Activated CD4-positive, CD25-positive, alpha-beta regulatory T cell treated with anti-CD3 and anti-CD28 coated beads, Interleukin-2, amount 50 U/mL, for 72 hours (primary cell): ENCODE data around the gene SYT1.
"Not testable (repeated sequence)": the region's sequence is repeated elsewhere in the genome, so short reads cannot be mapped to it uniquely, and the experiment has no call there.

ENCODE experiments used
- DNase-seq: peaks from one replicate; pipeline ENCODE4 v3.0.0; 2021

SYT1 gene

DNA sequence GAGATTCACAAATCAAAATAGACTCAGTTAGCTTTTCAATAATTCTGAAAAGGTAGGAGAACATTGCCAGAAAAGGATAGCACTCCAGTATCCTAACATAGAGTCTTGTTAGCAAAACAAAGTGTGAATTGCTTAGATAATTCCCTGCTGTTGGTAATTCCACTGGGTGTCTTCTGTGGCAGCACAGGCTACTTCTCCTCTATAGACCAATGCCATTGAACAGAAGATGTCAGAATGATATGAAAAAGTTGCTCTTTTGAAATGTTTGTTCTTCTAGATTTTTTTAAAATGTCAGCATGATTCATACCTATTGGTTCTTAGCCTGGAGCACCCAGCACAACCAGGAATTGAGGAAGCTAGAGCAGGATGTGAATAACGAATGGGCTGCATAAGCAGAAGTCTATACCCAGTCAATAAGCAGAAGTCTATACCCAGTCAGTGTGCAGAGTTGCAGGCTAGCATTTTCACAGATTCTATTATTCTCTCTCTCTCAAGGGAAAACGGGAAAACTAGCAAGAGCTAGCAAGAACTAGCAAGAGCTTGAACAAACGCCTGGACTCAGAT lies 112.8 kb downstream of the SYT1 start:
- no peak for DNase-seq

DNA sequence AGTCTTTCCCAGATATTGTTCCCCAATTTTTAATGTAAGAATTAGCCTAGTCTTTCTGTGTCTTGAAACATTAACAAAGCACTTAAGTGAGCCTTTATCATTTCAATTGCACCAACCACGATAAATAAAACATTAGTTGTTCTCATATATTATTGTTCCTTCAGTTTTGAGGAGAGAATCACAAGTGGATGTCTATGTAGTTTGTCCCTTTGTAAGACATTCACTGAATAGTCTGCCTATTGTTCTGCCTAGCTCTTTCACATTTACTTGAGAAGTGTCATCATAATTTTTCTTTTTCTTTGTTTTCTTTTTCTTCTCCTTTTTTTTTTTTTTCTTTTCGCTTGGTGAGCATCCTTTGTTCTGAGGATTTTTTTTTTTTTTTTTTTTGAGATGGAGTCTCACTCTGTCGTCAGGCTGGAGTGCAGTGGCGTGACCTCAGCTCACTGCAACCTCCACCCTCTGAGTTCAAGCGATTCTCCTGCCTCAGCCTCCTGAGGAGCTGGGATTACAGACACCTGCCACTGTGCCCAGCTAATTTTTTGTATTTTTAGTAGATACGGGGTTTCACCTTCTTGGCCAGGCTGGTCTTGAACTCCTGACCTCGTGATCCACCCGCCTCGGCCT lies 129.7 kb downstream of the SYT1 start:
- no peak for DNase-seq

DNA sequence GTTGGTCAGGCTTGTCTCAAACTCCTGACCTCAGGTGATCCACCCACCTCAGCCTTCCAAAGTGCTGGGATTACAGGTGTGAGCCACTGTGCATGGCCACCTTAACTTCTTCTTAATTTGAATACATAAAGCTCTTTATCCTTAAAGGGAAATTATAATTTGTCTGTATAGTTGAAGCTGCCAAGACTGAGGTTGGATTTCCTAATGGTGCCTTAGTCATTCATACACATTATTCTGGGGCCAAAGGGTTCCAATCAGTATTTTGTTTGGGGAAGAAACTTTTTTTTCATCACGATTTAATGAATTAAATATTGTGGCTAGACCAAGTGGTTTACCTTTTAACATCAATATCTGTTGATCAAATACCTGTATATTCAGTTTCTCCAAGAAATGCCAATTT lies 135.9 kb downstream of the SYT1 start:
- no peak for DNase-seq

DNA sequence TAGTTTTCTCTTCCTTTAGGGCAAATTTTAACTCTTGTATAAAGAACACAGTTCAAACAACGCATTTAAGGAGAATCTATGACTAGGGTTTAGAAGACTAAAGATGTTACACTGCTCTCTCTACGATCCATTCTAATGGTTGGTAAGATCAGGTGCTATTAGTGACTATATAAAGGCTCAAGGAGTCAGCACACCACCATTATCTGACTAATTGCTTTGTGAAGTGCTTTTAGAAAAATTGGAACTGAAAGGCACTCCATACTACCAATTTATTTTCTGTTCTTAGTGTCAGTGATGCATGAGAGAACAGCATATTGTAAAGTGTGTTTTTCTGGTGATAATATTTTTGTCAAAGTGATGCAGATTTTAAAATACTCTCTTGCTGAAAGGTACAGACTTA lies 136.8 kb downstream of the SYT1 start:
- no peak for DNase-seq

DNA sequence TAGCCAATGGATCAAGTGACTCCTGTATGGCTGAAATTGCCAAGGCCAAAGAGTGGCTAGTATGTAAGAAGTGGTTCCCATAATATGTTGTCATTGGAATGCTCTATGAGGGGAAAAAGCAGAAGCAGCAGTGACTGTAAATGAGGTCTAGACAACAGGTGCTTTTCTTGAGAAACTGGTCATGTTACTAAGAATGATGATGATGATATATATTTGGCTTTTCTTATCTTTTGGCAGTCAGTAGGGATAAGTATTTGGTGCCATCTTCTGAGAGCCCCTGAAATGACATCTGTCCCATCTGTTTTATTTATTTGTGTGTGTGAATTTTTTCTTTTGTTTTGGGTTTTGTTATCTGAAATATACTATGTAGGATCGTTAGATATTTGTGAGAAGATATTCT lies 141.7 kb downstream of the SYT1 start:
- DNase-seq = no peak

DNA sequence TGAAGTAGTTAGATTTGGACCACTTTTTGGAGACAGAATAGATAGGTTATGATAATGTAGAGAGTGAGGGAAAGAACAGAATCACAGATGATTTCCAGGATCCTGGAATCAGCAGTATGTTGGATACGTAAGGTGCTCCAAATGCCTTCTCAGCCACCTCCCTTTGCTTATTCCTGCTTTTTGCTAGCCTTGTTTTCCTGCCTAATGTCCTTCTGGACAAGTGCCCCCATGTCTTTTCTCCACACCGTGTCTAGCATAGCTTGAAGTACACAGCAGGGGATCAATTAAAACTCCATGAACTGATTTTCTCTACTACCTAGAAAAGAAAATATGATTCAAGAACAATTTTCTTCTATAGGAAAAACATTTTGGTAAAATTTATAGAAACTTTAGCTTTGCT lies 144.0 kb downstream of the SYT1 start:
- DNase-seq = no peak

DNA sequence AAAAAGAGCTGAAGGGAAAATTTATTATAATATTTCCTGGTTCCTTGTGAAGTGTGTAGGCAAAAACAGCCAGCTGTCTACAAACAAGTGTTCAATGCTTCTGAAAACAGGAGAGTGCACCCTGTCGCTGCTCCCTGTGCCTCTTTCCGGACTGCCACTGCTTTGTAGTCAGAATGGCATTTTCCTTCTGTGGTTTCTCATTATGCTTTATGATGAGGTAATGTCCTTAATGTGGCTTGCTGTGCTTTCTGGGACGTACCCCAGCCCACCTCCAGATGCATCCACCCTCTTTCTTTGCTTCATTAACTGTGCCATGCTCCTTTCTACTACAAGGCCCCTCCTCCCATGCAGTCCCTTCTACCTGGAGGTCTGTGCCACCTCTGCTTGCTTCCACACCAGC lies 148.1 kb downstream of the SYT1 start:
- DNase-seq = no peak

DNA sequence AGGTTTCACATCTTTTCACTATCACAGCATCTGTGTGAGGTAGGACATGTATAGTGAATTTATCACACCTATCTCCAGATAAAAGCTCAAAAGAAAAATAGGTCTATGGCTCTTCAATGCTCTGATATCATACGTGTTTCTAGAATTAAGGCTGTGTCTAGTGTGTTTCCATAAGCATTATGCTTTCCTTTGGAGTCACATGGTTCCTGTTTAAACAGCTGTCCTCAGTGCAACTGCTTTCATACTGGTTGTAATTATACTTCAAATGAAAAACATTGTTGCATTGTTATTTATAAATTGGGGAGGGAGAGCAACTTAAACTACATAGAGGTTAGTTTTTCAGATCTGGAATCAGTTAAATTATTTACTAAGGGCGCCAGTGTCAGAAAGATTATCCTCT lies 151.6 kb downstream of the SYT1 start:
- DNase-seq = no peak

DNA sequence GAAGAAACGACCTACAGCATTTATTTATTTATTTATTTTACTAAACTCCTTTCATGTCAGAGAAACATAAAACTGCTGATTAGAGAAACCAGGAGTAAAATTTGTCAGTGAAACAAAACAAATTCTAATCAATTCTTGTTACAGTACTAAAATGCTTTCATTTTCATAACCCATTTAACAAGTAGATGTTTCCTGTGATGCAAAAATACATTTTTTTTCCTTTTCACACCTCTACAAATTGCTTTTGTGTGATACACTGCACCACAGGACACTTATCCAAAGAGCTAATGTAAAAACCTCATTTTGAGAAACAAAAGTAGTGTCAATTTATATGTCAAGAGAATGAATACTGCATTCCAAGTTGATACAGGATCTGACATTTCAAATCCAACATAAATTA lies 155.1 kb downstream of the SYT1 start:
- no peak for DNase-seq

DNA sequence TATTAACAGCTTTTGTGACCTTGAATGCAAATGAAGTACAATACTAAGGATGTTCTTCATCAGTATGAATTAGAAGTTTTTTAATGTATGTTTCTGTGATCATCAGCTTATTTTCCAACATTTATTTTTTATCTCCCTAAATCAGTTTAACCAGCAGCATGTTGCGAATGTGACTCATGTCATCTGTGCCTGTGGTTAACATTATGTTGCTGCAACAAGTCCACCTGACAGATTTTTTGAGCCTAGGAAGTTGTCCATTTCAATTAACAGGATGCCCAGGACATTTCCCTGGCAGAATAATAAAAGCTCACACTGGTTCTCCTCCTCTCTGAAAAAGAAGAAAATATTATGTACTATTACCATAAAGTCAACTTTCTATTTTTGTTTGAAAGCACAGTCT lies 155.5 kb downstream of the SYT1 start:
- no peak for DNase-seq

DNA sequence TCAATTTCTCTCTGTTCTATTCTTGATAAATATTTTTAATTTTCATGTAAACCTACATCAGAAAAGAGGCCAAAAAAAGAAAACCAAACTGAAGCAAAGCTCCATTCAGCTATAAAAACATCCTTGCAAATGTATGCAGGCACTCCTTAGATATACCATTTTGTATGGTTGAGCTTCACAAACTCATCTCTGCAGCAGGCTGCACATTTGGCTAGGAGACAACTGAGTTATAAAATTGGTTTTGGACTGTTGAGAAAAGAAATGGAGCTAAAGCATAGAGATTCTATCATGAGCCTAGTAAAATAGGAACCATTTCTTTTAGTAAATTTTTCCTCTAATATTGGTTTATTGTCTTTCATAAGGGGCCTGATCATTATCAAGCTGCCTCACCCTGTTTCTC lies 156.4 kb downstream of the SYT1 start:
- DNase-seq = no peak

DNA sequence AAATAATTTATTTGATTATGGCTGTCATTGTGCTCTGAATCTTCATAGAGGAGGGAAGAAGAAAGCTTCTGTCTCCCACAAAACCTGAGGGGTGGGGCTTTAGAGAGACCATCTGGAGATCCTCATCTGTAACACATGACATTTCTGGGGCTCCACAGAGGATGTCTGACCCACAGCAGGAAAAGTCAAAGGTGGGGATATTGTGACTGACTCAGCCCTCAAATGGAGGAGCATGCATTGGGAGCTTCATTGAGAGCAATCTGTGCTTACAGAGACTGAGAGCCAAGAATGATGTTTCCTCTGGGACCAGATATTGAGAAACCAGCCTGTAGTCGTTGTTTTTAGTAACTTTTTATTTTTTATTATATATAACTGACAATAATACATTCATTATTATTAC lies 158.7 kb downstream of the SYT1 start:
- no peak for DNase-seq

DNA sequence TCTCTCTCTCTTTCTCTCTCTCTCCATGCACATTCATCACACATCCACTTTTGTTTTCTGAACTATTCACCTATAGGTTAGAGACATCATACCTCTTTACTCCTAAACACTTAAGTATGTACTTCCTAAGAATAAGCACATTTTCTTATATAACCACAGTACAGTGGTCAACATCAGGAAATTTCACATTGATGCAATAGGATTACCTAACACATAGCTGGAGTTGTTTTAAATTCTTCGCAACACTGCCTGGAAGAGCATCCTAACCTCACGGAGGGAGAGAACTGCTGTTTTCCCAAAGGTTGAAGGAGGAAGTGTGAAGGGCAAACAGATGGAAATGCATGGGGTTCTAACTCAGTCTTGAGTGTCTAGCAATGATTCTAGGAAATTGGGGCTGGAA lies 159.2 kb downstream of the SYT1 start:
- no peak for DNase-seq

DNA sequence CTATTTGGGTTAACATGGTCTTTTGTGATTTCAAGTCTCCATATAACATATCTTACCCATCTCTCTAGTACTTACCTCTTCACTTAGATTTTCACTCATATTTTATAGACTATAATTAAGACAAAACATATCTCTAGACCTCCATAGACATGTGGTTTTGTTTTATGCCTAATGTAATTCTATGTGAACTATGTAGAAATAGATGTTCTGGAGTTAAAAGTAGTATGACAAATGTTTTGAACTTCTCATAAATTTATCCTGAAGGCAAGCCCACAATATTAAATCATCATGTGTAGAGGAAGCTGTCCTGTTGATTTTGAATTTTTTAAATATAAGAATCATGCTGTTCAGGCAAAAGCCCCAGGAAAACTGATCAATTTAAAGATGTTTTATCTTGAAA lies 169.2 kb downstream of the SYT1 start:
- no peak for DNase-seq

DNA sequence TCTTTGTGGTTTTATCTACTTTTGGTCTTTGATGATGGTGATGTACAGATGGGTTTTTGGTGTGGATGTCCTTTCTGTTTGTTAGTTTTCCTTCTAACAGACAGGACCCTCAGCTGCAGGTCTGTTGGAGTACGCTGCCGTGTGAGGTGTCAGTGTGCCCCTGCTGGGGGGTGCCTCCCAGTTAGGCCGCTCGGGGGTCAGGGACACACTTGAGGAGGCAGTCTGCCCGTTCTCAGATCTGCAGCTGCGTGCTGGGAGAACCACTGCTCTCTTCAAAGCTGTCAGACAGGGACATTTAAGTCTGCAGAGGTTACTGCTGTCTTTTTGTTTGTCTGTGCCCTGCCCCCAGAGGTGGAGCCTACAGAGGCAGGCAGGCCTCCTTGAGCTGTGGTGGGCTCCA lies 180.2 kb downstream of the SYT1 start:
- not testable (repeated sequence) for DNase-seq

DNA sequence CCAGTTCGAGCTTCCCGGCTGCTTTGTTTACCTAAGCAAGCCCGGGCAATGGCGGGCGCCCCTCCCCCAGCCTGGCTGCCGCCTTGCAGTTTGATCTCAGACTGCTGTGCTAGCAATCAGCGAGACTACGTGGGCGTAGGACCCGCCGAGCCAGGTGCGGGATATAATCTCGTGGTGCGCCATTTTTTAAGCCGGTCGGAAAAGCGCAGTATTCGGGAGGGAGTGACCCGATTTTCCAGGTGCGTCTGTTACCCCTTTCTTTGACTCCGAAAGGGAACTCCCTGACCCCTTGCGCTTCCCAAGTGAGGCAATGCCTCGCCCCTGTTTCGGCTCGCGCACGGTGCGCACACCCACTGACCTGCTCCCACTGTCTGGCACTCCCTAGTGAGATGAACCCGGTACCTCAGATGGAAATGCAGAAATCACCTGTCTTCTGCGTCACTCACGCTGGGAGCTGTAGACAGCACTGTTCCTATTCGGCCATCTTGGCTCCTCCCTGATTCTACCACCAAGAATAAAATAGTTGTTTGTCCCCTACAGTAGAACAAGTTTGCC lies 180.7 kb downstream of the SYT1 start:
- DNase-seq = not testable (repeated sequence)

DNA sequence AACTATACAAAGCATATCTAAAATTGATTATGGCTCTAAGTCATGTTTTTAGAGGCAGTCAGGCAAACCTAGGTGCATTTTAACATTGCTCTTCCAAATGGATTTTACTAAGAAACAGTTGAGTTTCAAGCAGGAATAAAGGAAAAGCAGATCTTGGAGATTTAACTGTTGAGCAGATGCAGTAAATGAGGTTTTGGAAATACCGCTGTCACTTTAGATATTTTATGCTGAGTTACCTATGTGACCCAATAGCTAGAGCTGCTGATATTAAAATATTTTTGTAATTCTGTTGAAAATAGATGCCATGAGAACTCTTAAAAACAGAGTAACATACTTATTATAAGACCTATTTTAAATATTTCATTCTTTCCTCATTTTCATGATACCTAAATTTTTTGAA lies 181.4 kb downstream of the SYT1 start:
- no peak for DNase-seq

DNA sequence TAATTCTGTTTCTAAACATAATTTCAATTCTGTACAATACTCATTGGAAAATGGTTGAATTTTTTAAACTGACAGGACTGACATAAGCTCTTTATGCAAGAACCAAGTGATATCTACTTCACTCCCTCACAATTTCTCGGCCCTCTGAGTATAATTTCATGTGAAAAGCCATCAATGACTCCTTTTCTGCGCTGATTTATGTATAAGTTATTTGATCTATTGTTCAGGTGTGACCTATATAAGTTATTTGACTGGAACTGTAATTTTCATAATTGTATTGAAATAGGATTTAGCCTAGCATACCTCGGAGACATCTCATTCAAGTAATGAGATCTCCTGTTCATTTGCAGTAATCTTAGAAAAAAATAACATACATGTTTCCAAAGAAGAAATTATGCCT lies 184.4 kb downstream of the SYT1 start:
- DNase-seq = no peak

DNA sequence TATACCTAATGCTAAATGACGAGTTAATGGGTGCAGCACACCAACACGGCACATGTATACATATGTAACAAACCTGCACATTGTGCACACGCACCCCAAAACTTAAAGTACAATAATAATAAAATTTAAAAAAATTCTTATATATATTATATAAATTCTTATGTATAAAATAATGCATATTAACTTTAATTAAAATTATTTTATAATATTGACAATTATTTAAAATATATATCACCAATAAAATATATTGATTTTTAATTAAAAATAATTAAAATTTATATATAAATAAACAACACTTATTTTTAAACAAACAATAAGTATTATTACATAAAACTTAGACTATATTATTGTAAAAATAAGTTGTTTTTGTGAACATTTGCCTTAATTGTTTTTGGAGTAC lies 188.8 kb downstream of the SYT1 start:
- DNase-seq = no peak

DNA sequence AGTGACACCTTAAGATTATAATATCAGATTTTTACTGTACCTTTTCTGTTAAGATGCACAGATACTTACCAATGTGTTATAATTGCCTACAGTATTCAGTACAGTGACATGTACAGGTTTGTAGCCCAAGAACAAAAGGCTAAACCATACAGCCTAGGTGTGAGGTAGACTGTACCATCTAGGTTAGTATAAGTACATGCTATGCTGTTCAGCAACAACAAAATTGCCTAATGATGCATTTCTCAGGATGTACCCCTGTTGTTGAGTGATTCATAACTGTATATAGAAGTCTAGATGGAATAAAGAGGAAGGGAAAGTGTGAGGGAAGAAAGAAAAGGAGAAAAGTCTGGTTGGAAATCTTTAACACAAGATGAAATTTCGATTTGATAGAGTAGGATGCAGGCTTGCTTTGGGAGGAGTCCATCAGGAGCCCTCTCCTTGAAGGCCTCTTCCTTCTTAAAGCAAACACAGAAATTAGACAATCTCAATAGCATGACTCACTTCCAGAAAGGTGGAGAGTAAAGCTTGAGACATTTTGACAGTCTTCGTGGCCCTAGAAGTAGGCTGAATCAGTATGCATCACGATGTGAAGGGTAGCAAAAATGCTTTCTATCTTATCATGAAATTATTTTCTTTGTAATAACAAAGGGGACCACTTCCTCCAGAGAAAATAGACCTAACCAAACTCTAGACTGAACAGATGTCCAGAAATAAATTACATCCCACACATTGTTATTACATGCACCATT lies 191.5 kb downstream of the SYT1 start:
- DNase-seq = no peak

DNA sequence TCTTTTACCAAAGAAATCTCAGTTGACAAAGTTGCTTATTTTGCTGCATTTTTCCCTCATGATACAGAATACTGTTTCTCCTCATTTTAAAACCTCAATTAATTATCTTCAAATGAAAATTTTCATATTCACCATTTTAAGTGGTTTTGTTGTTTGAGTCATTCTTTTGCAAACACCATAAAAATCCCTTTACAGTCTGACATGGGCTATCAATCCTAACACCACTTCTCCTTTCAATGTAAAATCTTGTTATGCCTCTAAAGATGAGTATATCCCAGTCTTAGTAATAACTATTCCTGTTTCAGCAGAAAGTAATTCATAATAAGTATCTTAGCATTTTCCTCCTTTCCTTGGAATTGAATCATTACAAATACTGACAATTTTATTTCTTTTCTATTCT lies 192.2 kb downstream of the SYT1 start:
- DNase-seq = no peak

DNA sequence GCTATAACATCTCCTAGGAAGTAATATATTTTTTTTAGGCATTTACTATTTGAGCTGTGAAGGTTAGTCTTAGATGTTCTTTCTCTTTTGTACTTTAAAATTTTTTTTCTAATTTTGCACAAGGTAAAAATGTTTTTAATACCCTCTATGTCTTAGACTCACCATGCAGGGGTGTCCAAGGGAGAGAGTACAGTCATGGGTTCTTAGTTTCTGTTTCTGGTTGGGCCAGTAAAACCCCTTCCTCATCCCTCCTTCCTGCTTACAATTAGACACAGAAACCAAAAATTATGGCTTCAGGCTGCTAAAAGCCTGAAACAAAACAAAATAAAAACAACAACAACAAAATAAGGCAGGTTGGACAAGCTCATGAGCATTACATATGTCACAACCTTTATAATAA lies 193.0 kb downstream of the SYT1 start:
- no peak for DNase-seq

DNA sequence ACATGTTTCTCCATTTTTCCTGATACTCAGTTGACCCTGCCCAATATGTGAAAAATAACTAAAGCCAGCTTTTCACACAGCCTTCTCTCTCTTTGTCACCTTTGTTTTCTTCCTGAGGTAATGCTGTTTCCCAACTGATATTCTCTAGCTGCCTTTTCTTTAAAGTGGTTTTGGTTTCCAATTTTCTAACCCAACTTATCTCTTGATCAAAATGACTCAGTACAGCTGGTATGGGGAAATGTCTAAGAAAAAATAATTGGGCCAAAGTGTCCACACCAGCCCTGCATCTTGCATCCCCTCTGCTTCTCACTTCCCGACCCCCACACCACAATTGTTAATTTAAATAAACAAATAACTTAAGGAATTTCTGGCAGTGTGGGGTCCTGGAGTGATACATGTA lies 193.8 kb downstream of the SYT1 start:
- no peak for DNase-seq

DNA sequence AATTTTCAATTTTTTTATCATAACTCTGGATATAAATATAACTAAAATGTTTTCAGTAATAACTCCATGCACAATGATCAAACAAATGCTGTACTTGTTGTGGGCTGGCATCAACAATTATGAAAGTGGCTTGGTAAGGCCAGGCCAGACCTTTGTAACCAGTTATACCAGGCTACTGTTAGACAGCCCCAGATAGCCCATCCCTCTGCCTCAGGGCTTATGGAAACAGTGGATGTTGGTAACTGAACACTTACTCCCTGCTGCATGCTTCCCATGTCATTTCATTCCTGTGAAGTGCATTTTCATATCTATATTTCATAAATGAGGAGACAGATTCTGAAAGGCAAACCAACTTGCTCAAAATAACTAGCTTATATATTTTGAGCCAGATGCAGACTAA lies 195.0 kb downstream of the SYT1 start:
- DNase-seq = no peak

DNA sequence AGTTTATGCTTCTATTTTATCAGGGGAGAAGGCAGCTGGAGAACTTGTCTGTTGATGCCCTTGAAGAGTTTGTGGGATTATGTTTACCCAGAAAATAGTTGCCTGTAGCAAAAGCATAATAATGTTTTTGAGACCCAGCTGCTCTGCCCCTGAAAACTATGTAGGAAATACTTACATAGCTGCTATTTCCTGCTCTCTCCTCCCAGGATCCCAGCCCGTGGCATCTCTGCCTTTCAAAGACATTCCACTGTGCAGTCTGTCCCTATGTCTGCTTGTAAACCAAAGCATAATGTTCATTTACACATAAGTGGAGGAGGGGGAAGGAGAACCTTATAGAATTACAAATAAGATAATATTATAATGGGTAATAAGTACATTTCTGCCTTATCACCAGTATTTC lies 198.7 kb downstream of the SYT1 start:
- no peak for DNase-seq
